GM21723 (cell line): ENCODE results near the gene DLG2.

ENCODE experiments used
- ATAC-seq: cut with Tn5 transposase; IDR thresholded peaks from one replicate; pipeline ENCODE4 v1.9.1; 2021; ENCODE audit warnings: mild to moderate bottlenecking, moderate library complexity; ENCODE audit not compliant: unreplicated experiment

The DLG2 gene

DNA sequence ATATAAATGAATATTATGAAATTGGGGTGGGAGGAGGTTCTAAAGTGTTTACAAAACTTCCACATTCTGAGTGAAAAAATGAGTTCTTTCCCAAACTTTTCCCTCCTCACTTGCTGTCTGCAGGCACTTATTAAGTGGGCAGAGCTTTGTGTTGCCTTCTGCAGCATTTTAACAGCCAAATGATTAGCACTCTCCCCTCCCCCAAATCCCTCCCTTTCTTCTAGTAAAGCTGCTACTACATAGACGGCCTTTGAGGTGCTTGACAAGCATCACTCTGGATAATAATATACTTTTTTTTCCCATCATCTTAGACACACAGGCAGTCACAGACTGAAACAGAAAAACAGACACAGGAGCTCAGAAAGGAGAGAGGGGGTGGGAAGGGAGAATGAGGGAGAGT lies 493.5 kb downstream of the DLG2 start:
- ATAC-seq, result no peak

DNA sequence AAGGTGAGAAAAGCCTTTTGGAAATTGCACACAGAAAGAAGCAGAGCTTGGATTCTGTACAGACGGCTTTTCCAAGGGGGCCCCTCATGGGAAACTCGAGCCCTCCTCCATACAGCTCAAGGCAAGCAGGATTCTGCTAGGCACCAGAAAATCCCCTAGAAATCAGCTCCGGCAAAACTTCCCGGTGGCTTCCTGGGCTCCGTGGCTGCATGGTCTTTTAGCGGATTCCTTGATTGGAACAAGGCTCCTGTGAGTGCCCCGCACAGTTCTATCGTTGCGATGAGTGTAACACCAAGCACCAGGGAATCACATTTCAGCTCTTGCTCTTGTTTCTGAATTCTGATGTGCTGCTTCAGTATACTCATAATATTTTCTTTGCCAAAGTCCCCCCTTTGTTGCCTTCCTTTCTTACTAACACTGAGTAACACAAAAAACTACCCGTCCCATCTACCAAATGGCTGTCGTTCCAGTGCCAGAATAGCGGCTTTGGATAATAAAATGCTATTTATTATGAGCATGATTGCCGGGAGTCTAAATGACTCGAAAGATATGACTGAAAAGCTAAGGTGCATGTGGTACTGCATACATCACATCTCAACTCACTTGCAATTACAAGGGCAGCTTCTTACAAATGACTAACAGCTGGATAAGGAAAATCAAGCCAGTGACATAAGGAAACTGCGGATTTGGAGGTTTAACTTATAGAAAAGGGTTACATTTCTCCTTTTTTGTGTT lies 494.1 kb downstream of the DLG2 start:
- ATAC-seq, result no peak

- ATAC-seq, result no peak
Measured at GRCh38 chr11:85127349-85127748, 499.8 kb downstream of the DLG2 start.

GRCh38 chr11:85123752-85124231 lies 503.4 kb downstream of the DLG2 start:
- peak; percentile 93 for ATAC-seq

DNA sequence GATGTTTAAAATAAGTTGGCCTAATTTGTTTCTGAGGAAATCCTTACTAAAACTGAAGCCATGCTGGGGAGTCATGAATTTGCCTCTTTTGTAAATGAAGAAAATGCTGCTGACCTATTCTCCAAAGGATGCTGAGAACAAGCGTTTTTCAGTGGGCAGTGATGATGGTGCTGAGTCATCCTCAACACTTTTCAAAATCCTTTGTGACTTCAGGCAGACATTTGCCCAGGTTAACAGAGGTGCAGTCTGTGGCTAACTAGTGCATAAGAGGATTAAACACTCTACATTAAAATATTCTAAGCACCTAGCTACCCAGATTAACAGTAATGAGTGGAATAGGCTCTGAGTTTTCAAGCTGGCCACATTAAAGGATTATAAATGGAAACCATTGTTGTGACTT lies 509.0 kb downstream of the DLG2 start:
- no peak for ATAC-seq

DNA sequence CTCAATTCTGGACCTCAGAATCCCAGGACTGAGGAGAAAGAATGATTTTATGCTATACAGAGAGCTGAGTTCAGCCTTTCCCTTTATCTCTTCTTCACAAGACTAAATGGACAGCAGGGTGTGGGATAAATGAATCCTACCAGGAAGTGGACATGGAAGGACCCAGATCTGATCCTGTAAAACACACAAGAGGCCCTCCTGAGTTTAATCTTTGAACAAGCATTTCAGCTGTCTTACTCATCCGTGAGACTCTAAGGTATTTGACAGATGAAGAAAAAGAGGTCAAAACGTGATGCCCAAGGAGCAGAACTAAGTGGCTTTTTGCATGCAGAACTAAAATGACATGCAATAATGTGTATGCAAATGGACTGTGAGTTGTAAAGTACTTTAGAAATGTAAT lies 511.3 kb downstream of the DLG2 start:
- ATAC-seq, result no peak

- no peak for ATAC-seq
Measured at GRCh38 chr11:85114786-85115185, 512.4 kb downstream of the DLG2 start.

GRCh38 chr11:85110246-85110645 lies 516.9 kb downstream of the DLG2 start:
- ATAC-seq, result peak; percentile 92

DNA sequence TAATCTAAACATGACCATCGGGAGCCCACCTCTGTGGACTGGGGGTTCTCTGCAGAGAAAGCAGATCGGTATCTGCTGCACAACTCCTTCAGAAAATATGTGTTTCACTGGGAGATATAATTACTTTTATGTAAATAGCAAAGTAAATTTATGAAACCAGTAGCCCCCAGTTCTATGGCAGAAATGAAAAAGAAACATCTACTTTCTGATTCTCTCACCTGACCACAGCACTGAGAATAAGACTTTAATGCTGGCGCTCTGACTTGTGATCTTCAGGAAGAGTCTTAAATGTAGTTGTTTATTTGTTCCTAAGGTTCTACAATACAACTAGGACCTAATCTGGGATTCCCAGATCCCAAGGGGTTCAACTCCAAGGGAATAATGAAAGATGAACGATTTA lies 518.0 kb downstream of the DLG2 start:
- peak; percentile 82 for ATAC-seq

DNA sequence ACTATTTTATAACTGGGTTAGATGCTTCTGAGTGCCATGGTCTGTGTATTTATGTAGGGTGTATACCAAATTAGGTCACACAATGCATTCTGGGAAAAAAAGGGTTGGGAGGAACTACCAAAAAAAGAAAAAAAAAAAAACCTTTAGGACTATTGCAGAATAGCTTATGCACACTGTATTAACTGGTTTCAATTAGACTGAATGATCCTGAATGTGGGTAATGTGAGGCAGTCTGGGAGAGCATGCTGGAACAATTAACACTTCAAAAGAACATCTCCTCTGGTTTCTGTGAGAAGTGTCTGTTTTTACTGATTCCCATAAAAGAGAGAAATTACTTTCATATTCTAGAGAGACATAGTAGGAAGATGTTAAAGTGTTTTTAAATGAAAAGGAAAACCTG lies 521.3 kb downstream of the DLG2 start:
- no peak for ATAC-seq

DNA sequence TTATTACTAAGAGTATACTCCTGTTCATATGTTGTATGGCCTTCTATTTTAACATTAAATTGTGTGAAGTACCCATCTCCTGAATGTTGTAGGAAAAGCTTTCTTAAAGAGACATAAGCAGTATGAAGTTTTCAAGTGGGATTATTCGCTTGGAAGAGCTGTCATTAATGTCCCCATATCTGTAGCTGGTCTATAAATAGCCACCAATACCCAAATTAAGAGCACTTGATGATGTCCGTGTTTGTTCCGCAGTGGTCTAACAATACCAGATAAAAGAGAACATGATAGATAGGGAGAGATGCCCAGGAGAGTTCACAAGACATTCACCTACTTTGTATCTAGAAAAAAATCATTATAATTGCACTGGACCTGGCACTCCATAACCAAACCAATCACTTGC lies 527.6 kb downstream of the DLG2 start:
- ATAC-seq, result no peak

GRCh38 chr11:85098996-85099395 lies 528.1 kb downstream of the DLG2 start:
- no peak for ATAC-seq

GRCh38 chr11:85096939-85097338 lies 530.2 kb downstream of the DLG2 start:
- peak; percentile 64 for ATAC-seq

DNA sequence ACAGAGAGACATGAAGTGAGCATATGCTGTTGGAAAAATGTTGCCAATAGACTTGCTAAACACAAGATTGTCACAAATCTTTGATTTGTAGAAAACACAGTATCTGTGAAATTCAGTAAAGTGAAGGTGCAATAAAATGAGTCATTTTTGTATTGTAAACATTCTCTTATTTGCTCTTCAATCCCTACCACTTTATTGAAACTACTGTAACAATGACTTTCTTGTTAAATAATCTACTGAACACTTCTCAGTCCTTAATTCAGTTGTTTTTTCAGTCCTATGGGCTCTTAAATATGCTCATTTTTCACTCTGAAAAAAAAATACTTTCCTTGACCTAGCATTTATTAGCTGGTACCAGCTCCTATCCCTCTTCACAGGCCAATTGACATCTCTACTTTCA lies 531.9 kb downstream of the DLG2 start:
- ATAC-seq, result no peak

DNA sequence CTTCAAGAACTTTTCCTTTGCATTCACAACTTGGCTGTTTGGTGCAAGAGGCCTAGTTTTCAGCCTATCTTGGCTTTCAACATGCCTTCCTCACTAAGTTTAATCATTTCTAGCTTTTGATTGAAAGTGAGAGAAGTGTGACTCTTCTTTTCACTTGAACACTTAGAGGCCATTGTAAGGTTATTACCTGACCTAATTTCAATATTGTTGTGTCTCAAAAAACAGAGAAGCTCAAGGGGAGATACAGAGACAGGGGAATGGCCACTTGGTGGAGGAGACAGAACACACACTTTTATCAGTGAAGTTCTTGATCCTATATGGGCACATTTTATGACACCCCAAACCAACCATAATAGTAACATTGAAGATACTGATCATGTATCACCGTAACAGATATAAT lies 532.3 kb downstream of the DLG2 start:
- no peak for ATAC-seq

GRCh38 chr11:85089654-85090053 lies 537.5 kb downstream of the DLG2 start:
- ATAC-seq, result no peak

- ATAC-seq, result no peak
Measured at GRCh38 chr11:85088286-85088685, 538.9 kb downstream of the DLG2 start.

- no peak for ATAC-seq
Measured at GRCh38 chr11:85086504-85087284, 540.5 kb downstream of the DLG2 start.

- no peak for ATAC-seq
Measured at GRCh38 chr11:85076535-85077330, 550.4 kb downstream of the DLG2 start.

GRCh38 chr11:85062659-85063058 lies 564.5 kb downstream of the DLG2 start:
- ATAC-seq, result peak; percentile 99

GRCh38 chr11:85052636-85053035 lies 574.5 kb downstream of the DLG2 start:
- no peak for ATAC-seq
